Psoas muscle (tissue), 8 donors: Measurements from ENCODE around the gene GSTM1. TPM values are rescaled to one million over a fixed set of nuclear protein-coding genes. Genes with fewer than 3 reads are reported as not detected.

Source experiments
- ATAC-seq, 4 donors: fragments of 200-7000 bp; cut with Tn5 transposase; one replicate each; pipeline ENCODE4 v1.9.1; 2020; ENCODE audit warnings: moderate library complexity in 3 of 4, mild to moderate bottlenecking in 2 of 4
- DNase-seq, 2 donors: peaks; one replicate each; pipeline ENCODE4 v3.0.0-alpha.2; 2020
- H3K27ac ChIP-seq: fragments of 200-600 bp; one replicate; pipeline ENCODE4 v1.8.0; 2022
- H3K27me3 ChIP-seq, 3 donors: fragments of 200-600 bp in 1 of 3; one replicate each; pipeline versions ENCODE4 v1.6.1 to v1.8.0; 2013 to 2022; ENCODE audit warnings: low read length in 2 of 3, mild to moderate bottlenecking in 2 of 3, moderate library complexity in 1 of 3; ENCODE audit not compliant: insufficient read depth in 3 of 3
- H3K36me3 ChIP-seq, 2 donors: fragments of 200-600 bp in 1 of 2; one replicate each; pipeline versions ENCODE4 v1.6.1 to v1.8.0; 2013 to 2022; ENCODE audit warnings: low read depth in 1 of 2, mild to moderate bottlenecking in 1 of 2, moderate library complexity in 1 of 2; ENCODE audit not compliant: insufficient read depth in 1 of 2
- H3K4me1 ChIP-seq: fragments of 200-600 bp; one replicate; pipeline ENCODE4 v1.8.0; 2022
- H3K4me3 ChIP-seq: fragments of 200-600 bp; one replicate; pipeline ENCODE4 v1.8.0; 2022; ENCODE audit warnings: mild to moderate bottlenecking
- H3K9me3 ChIP-seq: fragments of 200-600 bp; one replicate; pipeline ENCODE4 v1.8.0; 2022
- WGBS, 3 donors: extraction: QIAGEN DNeasy Blood & Tissue Kit; methylation state at CpG; one replicate each; pipeline versions ENCODE4 v1.1.6 to v1.1.7; 2013; 5-methylcytosine and 5-hydroxymethylcytosine counted together
- intact Hi-C, 2 donors: fragments of 100-400 bp; cut with DNase I; formaldehyde crosslinking; loops; one replicate each; pipeline versions ENCODE4 v1.11.0 to v1.14.2; 2022
- polyA plus RNA-seq, 3 donors: library from polyadenylated mRNA; stranded (reverse); fragments of 200-250 nt; gene quantifications; one replicate each; pipeline ENCODE4 v1.2.3, GENCODE V29; 2013
- total RNA-seq, 4 donors: library from RNA; stranded (reverse); fragmentation: NEBNext Ultra II Directional in 2 of 4; extraction: Animal tissue kit (Norgen Biotek cat#: 25700) in 2 of 4; gene quantifications; one replicate each; pipeline versions ENCODE4 v1.2.1 to v1.2.4, GENCODE V29; 2021 to 2023
- TF ChIP-seq, protein P1 (sequence below): fragments of 200-600 bp; IDR thresholded peaks from one replicate; pipeline ENCODE4 v1.8.0; 2022; ENCODE audit warnings: antibody characterized with exemption
- donor health status: healthy with polysubstance abuse.
- donor health status: DM: no; HTN: no; CAD: no; lungs with moderate emphysema.
- donor health status: Bipolar disorder and iron deficiency.
- donor health status: healthy.
- donor health status: DM: yes; HTN: yes; CAD: no.
- donor health status: DM: no; HTN: no; CAD: no.
- donor health status: DM: no; HTN: no; CAD: no.
- donor health status: DM: yes; HTN: yes; CAD: no.

GSTM1 gene
- total and polyA plus RNA-seq, 7 donors = 0.21 to 89.4 (median 27.6) TPM; not detected in 1

DNA sequence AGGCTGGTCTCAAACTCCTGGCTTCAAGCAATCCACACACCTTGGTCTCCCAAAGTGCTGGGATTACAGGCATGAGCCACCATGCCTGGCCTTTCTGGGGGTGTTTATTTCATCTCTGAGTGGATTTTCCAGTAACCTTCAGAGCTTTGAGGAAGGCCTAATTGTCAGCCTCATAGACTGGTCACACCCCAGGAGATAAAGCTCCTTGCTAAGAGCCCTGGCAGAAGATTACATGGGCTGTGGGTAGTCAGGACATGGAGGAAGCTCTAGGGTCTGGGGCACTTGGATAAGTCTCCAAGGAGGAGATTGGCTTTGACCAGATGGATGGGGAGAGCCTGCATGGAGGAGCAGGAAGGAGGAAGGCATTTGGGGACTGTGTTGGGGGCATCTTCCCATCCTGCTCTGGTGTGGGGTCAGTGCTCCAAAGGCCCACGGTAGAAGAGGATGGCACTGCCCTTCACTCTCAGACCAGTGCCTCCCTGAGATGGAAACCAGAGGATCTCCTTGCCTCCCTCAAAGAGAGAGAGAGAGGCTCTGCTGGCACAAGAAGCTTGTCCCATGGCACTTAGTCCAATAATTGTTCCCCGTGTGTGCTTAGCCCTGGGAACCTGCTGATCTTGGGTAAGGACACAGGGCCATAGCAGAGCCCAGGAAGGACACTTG, 46.4 kb upstream of the GSTM1 start:
- no peak overlapping the region for H3K27ac ChIP-seq
- H3K4me1 ChIP-seq = no peaks in the 10 kb centered on the region
- TF ChIP-seq, protein P1, sequence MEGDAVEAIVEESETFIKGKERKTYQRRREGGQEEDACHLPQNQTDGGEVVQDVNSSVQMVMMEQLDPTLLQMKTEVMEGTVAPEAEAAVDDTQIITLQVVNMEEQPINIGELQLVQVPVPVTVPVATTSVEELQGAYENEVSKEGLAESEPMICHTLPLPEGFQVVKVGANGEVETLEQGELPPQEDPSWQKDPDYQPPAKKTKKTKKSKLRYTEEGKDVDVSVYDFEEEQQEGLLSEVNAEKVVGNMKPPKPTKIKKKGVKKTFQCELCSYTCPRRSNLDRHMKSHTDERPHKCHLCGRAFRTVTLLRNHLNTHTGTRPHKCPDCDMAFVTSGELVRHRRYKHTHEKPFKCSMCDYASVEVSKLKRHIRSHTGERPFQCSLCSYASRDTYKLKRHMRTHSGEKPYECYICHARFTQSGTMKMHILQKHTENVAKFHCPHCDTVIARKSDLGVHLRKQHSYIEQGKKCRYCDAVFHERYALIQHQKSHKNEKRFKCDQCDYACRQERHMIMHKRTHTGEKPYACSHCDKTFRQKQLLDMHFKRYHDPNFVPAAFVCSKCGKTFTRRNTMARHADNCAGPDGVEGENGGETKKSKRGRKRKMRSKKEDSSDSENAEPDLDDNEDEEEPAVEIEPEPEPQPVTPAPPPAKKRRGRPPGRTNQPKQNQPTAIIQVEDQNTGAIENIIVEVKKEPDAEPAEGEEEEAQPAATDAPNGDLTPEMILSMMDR = no peak
- 70 to 81% (median 72%) methylated on average over 2 of the region's 2 CpGs for WGBS, 3 donors
- ATAC-seq (no peak), DNase-seq (no peak)
- H3K36me3 ChIP-seq = no peaks in the 10 kb centered on the region
- H3K27me3 ChIP-seq = no peaks in the 10 kb centered on the region
- no peaks in the 10 kb centered on the region for H3K9me3 ChIP-seq
- no peak overlapping the region for H3K4me3 ChIP-seq
- intact Hi-C loops = loop anchor here (1.0 to 5.0 kb wide), 6 partner anchors 46 to 341 kb away; partner anchors contain the start of genes AHCYL1 (in 1 of the 2), GNAI3 (in 1 of the 2) and GSTM1 (in 1 of the 2)

DNA sequence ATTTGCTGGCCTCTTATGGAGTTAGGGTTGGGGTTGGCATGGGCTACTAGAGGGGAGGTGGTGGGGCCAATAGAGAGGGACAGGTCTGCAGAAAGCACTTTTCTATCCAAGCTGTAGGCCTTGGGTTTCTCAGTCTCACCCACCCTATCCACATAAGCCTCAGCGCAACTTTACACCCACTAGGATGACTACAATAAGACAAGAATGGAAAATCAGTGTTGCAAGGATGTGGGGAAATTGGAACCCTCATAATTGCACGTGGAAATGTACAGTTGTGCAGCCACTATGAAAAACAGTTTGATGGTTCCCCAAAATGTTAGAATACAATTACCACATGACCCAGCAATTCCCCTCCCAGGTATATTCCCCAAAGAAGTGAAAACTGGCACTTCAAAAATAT, 45.8 kb upstream of the GSTM1 start:
- Histone ChIP-seq H3K27ac (no peak overlapping the region), H3K4me1 (no peaks in the 10 kb centered on the region), H3K36me3 (no peaks in the 10 kb centered on the region), H3K4me3 (no peak overlapping the region), H3K27me3 (no peaks in the 10 kb centered on the region), H3K9me3 (no peaks in the 10 kb centered on the region)
- TF ChIP-seq, protein P1 = no peak
- WGBS, 3 donors = 69 to 89% (median 82%) methylated on average over 2 of the region's 2 CpGs
- intact Hi-C loops = loop anchor here (1.0 to 5.0 kb wide), 6 partner anchors 45 to 340 kb away; partner anchors contain the start of genes AHCYL1 (in 1 of the 2), GNAI3 (in 1 of the 2) and GSTM1 (in 1 of the 2)
- ATAC-seq = no peak
- DNase-seq = no peak

DNA sequence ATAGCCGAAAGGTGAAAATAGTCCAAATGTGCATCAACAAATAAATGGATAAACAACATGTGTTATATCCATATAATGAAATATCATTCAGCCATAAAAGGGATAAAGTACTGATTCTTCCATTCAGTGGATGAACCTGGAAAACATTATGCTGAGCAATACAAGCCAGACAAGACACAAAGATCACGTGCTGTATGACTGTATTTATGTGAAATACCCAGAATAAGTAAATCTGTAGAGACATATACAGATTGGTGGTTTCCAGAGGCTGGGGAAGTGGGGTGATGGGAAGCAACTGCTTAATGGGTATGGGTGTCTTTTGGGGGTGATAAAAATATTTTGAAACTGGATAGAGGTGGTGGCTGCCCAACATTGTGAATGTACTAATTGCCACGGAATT, 45.0 kb upstream of the GSTM1 start:
- DNase-seq (no peak), ATAC-seq (no peak)
- intact Hi-C loops = loop anchor here (1.0 to 5.0 kb wide), 6 partner anchors 45 to 340 kb away; partner anchors contain the start of genes GSTM1 (in 2 of the 2), AHCYL1 (in 1 of the 2) and GNAI3 (in 1 of the 2)
- Histone ChIP-seq H3K4me3 (no peak overlapping the region), H3K4me1 (no peaks in the 10 kb centered on the region), H3K27me3 (no peaks in the 10 kb centered on the region), H3K9me3 (no peaks in the 10 kb centered on the region), H3K27ac (no peak overlapping the region), H3K36me3 (no peaks in the 10 kb centered on the region)
- 73 to 78% (median 74%) methylated on average over 3 of the region's 3 CpGs for WGBS, 3 donors
- TF ChIP-seq, protein P1 = no peak

DNA sequence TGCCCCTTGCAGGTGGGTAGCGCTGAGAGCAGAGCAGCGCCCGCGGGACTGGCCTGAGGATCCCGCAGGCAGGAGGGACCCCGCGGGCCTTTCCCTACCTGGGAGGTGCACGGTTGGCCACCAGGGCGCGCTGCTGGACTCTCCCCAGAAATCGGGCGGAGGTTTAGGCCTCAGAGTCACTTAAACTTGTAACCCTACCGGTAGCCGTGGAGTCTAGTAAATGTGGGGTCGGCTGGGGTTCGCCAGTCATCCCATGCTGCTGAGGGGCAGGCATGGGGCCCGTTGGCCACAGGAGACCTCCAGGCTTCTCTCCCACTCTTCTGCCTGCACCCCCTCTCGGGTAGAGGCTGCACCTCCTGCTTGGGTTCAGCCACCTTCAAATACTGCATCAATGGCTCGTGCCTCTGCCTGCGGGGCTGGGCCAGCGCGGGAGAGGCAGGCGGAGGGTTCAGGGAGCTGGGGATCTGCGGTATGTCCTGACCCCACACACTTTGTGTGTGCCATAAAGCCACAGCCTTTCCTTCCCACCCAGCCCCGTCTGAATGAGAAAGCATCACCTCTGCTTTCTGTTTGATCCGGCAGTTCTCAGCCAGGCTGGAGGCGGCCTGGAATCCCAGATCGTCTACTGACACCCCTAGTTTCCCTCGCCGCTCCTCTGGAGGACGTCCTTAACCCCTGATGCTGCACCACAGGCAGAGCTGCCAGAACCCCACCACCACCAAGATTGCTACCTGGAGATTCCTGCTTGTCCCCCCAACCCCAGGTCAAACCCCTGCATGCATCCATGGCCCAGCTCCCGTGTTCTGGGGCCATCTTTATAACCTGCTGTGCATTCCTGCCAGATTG, 44.0 kb upstream of the GSTM1 start:
- WGBS, 3 donors = 39 to 43% (median 41%) methylated on average over 32 of the region's 32 CpGs
- Histone ChIP-seq H3K4me1 (no peaks in the 10 kb centered on the region), H3K9me3 (no peaks in the 10 kb centered on the region), H3K27ac (no peak overlapping the region), H3K4me3 (peak overlapping the region; percentile 26), H3K36me3 (no peaks in the 10 kb centered on the region), H3K27me3 (no peaks in the 10 kb centered on the region)
- TF ChIP-seq, protein P1 = peak; percentile 93
- DNase-seq (peak; percentile 85 to 93), ATAC-seq (peak; percentile 93 to 97 (median 94))
- intact Hi-C loops = loop anchor here (1.0 to 5.0 kb wide), 6 partner anchors 44 to 339 kb away; partner anchors contain the start of genes GSTM1 (in 2 of the 2), AHCYL1 (in 1 of the 2) and GNAI3 (in 1 of the 2)
